Lower lobe of right lung (tissue), 2 donors: ENCODE results near the gene PCDHB6. TPM values are rescaled to one million over a fixed set of nuclear protein-coding genes. Genes with fewer than 3 reads are reported as not detected.
A peak's percentile ranks its signal among the peaks of the same experiment; 100 is the strongest.
"Not testable (repeated sequence)": the region's sequence is repeated elsewhere in the genome, so short reads cannot be mapped to it uniquely, and the experiment has no call there.

Experiments used
- ATAC-seq, 2 donors: fragments of 200-7000 bp; cut with Tn5 transposase; one replicate each; pipeline ENCODE4 v1.9.1; 2020 to 2022; ENCODE audit warnings: mild to moderate bottlenecking in 2 of 2, moderate library complexity in 2 of 2
- DNase-seq: peaks from one replicate; pipeline ENCODE4 v3.0.0-alpha.2; 2020
- H3K27ac ChIP-seq: fragments of 200-600 bp; one replicate; pipeline ENCODE4 v1.8.0; 2022
- H3K27me3 ChIP-seq: fragments of 200-600 bp; one replicate; pipeline ENCODE4 v1.8.0; 2022; ENCODE audit warnings: low read depth
- H3K36me3 ChIP-seq: fragments of 200-600 bp; one replicate; pipeline ENCODE4 v1.8.0; 2022; ENCODE audit warnings: mild to moderate bottlenecking
- H3K4me1 ChIP-seq: fragments of 200-600 bp; one replicate; pipeline ENCODE4 v1.8.0; 2022
- H3K4me3 ChIP-seq: fragments of 200-600 bp; one replicate; pipeline ENCODE4 v1.8.0; 2022; ENCODE audit warnings: mild to moderate bottlenecking
- H3K9me3 ChIP-seq: fragments of 200-600 bp; one replicate; pipeline ENCODE4 v1.8.0; 2022
- intact Hi-C: fragments of 100-400 bp; cut with DNase I; formaldehyde crosslinking; loops from one replicate; pipeline ENCODE4 v1.11.0; 2022
- total RNA-seq: library from RNA; stranded (reverse); fragmentation: NEBNext Ultra II Directional; extraction: Animal tissue kit (Norgen Biotek cat#: 25700); gene quantifications from one replicate; pipeline ENCODE4 v1.2.1, GENCODE V29; 2021
- TF ChIP-seq, protein P1 (sequence below): fragments of 200-600 bp; IDR thresholded peaks from one replicate; pipeline ENCODE4 v1.8.0; 2022; ENCODE audit warnings: antibody characterized with exemption, mild to moderate bottlenecking
- donor health status: DM: no; HTN: yes; CAD: no; lungs with severe emphysema.

PCDHB6 gene
- total RNA-seq, 1 donor from 2014 or later, result 0.41 TPM

DNA sequence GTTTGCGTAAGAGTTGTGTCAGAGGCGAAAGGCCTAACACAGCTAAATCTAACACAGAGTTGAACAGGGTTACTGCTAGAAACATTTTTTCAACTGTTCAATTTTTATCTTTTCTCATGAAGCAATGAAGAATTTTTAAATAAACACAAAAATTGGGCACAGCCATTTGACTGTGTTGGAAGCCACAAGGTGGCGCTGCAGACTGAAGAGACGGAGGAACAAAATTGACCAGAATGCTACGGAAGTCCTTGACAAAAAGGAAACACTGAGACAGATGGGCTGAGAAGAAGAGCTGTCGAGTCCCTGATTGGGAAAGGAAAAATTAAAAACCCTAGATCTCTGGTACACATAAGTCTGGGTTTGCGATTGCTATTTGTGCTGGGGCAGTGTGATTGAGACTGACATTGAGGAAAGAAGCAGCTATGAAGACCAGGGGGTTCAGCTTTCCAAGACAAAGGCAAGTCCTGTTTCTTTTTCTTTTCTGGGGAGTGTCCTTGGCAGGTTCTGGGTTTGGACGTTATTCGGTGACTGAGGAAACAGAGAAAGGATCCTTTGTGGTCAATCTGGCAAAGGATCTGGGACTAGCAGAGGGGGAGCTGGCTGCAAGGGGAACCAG lies 37.1 kb downstream of the PCDHB6 start, which contains the start of gene PCDHB9:
PCDHB9 (plus strand) TSS at position 265 of the 616 bp plus-strand sequence; CDS start at position 423, 158 bp downstream.
- ATAC-seq, result no peak
- H3K4me3 ChIP-seq, result no peak within 1 kb of the TSS
- no peaks in the 10 kb centered on the region for H3K36me3 ChIP-seq
- no peak for DNase-seq
- no peak within 1 kb of the TSS for H3K27ac ChIP-seq
- intact Hi-C loops, result no loop called here
- peaks cover 3% of the 10 kb centered on the region for H3K27me3 ChIP-seq
- peaks cover 43% of the 10 kb centered on the region for H3K9me3 ChIP-seq
- TF ChIP-seq, protein P1, sequence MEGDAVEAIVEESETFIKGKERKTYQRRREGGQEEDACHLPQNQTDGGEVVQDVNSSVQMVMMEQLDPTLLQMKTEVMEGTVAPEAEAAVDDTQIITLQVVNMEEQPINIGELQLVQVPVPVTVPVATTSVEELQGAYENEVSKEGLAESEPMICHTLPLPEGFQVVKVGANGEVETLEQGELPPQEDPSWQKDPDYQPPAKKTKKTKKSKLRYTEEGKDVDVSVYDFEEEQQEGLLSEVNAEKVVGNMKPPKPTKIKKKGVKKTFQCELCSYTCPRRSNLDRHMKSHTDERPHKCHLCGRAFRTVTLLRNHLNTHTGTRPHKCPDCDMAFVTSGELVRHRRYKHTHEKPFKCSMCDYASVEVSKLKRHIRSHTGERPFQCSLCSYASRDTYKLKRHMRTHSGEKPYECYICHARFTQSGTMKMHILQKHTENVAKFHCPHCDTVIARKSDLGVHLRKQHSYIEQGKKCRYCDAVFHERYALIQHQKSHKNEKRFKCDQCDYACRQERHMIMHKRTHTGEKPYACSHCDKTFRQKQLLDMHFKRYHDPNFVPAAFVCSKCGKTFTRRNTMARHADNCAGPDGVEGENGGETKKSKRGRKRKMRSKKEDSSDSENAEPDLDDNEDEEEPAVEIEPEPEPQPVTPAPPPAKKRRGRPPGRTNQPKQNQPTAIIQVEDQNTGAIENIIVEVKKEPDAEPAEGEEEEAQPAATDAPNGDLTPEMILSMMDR, result peak; percentile 40
- H3K4me1 ChIP-seq, result no peaks in the 10 kb centered on the region

DNA sequence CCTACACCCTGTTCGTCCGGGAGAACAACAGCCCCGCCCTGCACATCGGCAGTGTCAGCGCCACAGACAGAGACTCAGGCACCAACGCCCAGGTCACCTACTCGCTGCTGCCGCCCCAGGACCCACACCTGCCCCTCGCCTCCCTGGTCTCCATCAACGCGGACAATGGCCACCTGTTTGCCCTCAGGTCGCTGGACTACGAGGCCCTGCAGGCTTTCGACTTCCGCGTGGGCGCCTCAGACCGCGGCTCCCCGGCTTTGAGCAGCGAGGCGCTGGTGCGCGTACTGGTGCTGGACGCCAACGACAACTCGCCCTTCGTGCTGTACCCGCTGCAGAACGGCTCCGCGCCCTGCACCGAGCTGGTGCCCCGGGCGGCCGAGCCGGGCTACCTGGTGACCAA lies 38.8 kb downstream of the PCDHB6 start:
- H3K4me1 ChIP-seq, H3K4me3 ChIP-seq, H3K27ac ChIP-seq, DNase-seq, H3K36me3 ChIP-seq, intact Hi-C loops, H3K27me3 ChIP-seq, ATAC-seq: not testable (repeated sequence)
- peaks cover 45% of the 10 kb centered on the region for H3K9me3 ChIP-seq

DNA sequence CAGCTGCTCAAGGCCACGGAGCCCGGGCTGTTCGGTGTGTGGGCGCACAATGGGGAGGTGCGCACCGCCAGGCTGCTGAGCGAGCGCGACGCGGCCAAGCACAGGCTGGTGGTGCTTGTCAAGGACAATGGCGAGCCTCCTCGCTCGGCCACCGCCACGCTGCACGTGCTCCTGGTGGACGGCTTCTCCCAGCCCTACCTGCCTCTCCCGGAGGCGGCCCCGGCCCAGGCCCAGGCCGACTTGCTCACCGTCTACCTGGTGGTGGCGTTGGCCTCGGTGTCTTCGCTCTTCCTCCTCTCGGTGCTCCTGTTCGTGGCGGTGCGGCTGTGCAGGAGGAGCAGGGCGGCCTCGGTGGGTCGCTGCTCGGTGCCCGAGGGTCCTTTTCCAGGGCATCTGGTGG lies 39.3 kb downstream of the PCDHB6 start:
- H3K9me3 ChIP-seq, result peaks cover 45% of the 10 kb centered on the region
- DNase-seq, H3K4me1 ChIP-seq, H3K27me3 ChIP-seq, H3K4me3 ChIP-seq, intact Hi-C loops, ATAC-seq, H3K36me3 ChIP-seq, H3K27ac ChIP-seq: not testable (repeated sequence)

DNA sequence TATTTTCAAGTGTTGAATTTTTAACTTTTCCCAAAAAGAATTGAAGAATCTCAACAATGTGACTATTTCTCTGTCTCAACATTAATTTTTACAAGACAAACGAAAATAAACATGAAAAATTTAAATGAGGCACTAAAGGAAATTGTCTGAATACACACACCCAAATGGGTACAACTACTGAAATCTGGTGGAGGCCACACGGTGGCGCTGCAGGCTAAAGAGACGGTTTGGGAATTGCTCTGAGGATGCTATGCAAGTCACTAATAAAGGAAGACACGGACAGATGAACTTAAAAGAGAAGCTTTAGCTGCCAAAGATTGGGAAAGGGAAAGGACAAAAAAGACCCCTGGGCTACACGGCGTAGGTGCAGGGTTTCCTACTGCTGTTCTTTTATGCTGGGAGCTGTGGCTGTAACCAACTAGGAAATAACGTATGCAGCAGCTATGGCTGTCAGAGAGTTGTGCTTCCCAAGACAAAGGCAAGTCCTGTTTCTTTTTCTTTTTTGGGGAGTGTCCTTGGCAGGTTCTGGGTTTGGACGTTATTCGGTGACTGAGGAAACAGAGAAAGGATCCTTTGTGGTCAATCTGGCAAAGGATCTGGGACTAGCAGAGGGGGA lies 42.4 kb downstream of the PCDHB6 start, which contains the start of gene PCDHB10:
PCDHB10 (plus strand) TSS at position 244 of the 616 bp plus-strand sequence; CDS start at position 444, 200 bp downstream.
- Histone ChIP-seq H3K27me3 (no peaks in the 10 kb centered on the region), H3K4me1 (no peaks in the 10 kb centered on the region), H3K36me3 (no peaks in the 10 kb centered on the region), H3K9me3 (peaks cover 53% of the 10 kb centered on the region), H3K4me3 (no peak within 1 kb of the TSS), H3K27ac (no peak within 1 kb of the TSS)
- TF ChIP-seq, protein P1, result peak; percentile 41
- intact Hi-C loops, result no loop called here
- no peak for ATAC-seq
- no peak for DNase-seq

DNA sequence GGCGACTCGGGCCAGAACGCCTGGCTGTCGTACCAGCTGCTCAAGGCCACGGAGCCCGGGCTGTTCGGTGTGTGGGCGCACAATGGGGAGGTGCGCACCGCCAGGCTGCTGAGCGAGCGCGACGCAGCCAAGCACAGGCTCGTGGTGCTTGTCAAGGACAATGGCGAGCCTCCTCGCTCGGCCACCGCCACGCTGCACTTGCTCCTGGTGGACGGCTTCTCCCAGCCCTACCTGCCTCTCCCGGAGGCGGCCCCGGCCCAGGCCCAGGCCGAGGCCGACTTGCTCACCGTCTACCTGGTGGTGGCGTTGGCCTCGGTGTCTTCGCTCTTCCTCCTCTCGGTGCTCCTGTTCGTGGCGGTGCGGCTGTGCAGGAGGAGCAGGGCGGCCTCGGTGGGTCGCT lies 44.5 kb downstream of the PCDHB6 start:
- DNase-seq, H3K4me1 ChIP-seq, ATAC-seq, H3K27ac ChIP-seq, H3K4me3 ChIP-seq, H3K27me3 ChIP-seq, intact Hi-C loops, H3K36me3 ChIP-seq: not testable (repeated sequence)
- H3K9me3 ChIP-seq, result peaks cover 62% of the 10 kb centered on the region

DNA sequence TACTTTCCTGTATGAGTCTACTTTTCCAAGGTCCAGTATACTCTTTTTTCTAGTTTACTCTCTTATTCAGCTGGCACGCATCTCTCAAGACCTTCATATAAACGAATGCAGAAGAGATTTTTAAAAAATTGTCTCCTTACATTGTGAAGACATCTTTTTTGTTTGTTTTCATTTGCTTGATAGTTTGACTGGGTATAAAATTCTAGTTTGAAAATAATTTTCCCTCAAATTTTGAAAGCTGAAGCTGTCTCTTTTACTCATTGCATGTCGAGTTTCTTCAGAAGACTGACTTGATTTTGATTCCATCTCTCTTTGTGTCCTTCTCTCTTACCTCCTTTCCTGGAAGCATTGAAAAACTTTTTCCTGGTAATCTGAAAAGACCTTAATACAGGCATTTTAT lies 46.5 kb downstream of the PCDHB6 start:
- TF ChIP-seq, protein P1, result no peak
- intact Hi-C loops, result no loop called here
- Histone ChIP-seq H3K4me3 (no peak overlapping the region), H3K36me3 (no peaks in the 10 kb centered on the region), H3K27me3 (no peaks in the 10 kb centered on the region), H3K4me1 (no peaks in the 10 kb centered on the region), H3K9me3 (peaks cover 59% of the 10 kb centered on the region), H3K27ac (no peak overlapping the region)
- ATAC-seq, result no peak
- DNase-seq, result no peak
